SK-N-DZ (cell line): Measurements from ENCODE around the gene PSAP.
A peak's percentile ranks its signal among the peaks of the same experiment; 100 is the strongest.

Experiments
- DNase-seq: peaks from one replicate; pipeline ENCODE4 v3.0.0-alpha.2; 2015; ENCODE audit warnings: low spot score

Gene PSAP

GRCh38 chr10:71788954-71789353 is 62.1 kb downstream of the PSAP start:
- DNase-seq = no peak

- DNase-seq = no peak
Observed at GRCh38 chr10:71784679-71785272, 66.3 kb downstream of the PSAP start.

GRCh38 chr10:71783917-71784678 is 67.0 kb downstream of the PSAP start:
- no peak for DNase-seq

- no peak for DNase-seq
Observed at GRCh38 chr10:71782917-71783490, 68.0 kb downstream of the PSAP start.

GRCh38 chr10:71782221-71782916 is 68.7 kb downstream of the PSAP start:
- DNase-seq = no peak

GRCh38 chr10:71780719-71781118 is 70.3 kb downstream of the PSAP start:
- DNase-seq = no peak

GRCh38 chr10:71780156-71780555 is 70.9 kb downstream of the PSAP start:
- DNase-seq = no peak

GRCh38 chr10:71779641-71780040 is 71.4 kb downstream of the PSAP start:
- no peak for DNase-seq

- no peak for DNase-seq
Observed at GRCh38 chr10:71778071-71778825, 72.8 kb downstream of the PSAP start.

- DNase-seq = no peak
Observed at GRCh38 chr10:71777213-71777985, 73.7 kb downstream of the PSAP start.

GRCh38 chr10:71776481-71776925 is 74.5 kb downstream of the PSAP start:
- no peak for DNase-seq

- DNase-seq = no peak
Observed at GRCh38 chr10:71774916-71775702, 75.9 kb downstream of the PSAP start.

GRCh38 chr10:71773221-71773971 is 77.7 kb downstream of the PSAP start, which contains the start of gene VSIR:
Gene VSIR, minus strand, starts transcription at chr10:71773520. Its CDS starts 81 bp downstream, at chr10:71773439.
- peak; percentile 38 for DNase-seq

GRCh38 chr10:71772832-71773220 is 78.2 kb downstream of the PSAP start:
- no peak for DNase-seq

- DNase-seq = no peak
Observed at GRCh38 chr10:71771821-71772617, 79.0 kb downstream of the PSAP start.

- DNase-seq = no peak
Observed at GRCh38 chr10:71771204-71771603, 79.8 kb downstream of the PSAP start.

- DNase-seq = no peak
Observed at GRCh38 chr10:71770789-71771188, 80.3 kb downstream of the PSAP start.

- DNase-seq = no peak
Observed at GRCh38 chr10:71770255-71770654, 80.8 kb downstream of the PSAP start.
